WTC11 (cell line): ENCODE data around the gene STKLD1. TPM values are rescaled to one million over a fixed set of nuclear protein-coding genes. Genes with fewer than 3 reads are reported as not detected.

Experiments used
- ATAC-seq: fragments of 200-7000 bp; cut with Tn5 transposase; 2 replicates; pipeline ENCODE4 v1.10.0; 2021; ENCODE audit warnings: mild to moderate bottlenecking, moderate library complexity
- CTCF ChIA-PET: fragments of 300-600 bp; sonication (Branson Sonifier 250); formaldehyde crosslinking; loops from one replicate; lab custom pipeline; 2021; ENCODE audit warnings: antibody characterized with exemption; lab: Charles Lee
- POLR2A ChIA-PET: fragments of 350-600 bp; sonication (Branson Sonifier 250); formaldehyde crosslinking; loops from one replicate; lab custom pipeline; 2021; ENCODE audit warnings: antibody characterized with exemption; lab: Charles Lee
- DNase-seq: peaks from one replicate; pipeline ENCODE4 v3.0.0; 2021; ENCODE audit warnings: low spot score
- H3K27ac Mint-ChIP-seq: 2 replicates; pipeline ENCODE4 v1.8.0; 2021; ENCODE audit warnings: mixed read lengths
- H3K27me3 Mint-ChIP-seq: 2 replicates; pipeline ENCODE4 v1.8.0; 2021; ENCODE audit warnings: low read depth, mild to moderate bottlenecking, moderate library complexity, mixed read lengths
- H3K36me3 Mint-ChIP-seq: 2 replicates; pipeline ENCODE4 v1.8.0; 2021; ENCODE audit warnings: mixed read lengths
- H3K4me1 Mint-ChIP-seq: 2 replicates; pipeline ENCODE4 v1.8.0; 2022; ENCODE audit warnings: mixed read lengths
- H3K4me3 Mint-ChIP-seq: 2 replicates; pipeline ENCODE4 v1.8.0; 2021; ENCODE audit warnings: mild to moderate bottlenecking, moderate library complexity, mixed read lengths
- H3K9me3 Mint-ChIP-seq: 2 replicates; pipeline ENCODE4 v1.8.0; 2021; ENCODE audit warnings: mixed read lengths
- GRHL2 ChIP-seq: fragments of 250-450 bp; sonication (Bioruptor Pico); IDR thresholded peaks from 2 replicates; pipeline ENCODE4 v1.8.0; 2022; ENCODE audit warnings: mild to moderate bottlenecking, moderate library complexity; ENCODE audit not compliant: insufficient replicate concordance, severe bottlenecking
- OVOL2 ChIP-seq: fragments of 250-450 bp; sonication (Bioruptor Pico); IDR thresholded peaks from 2 replicates; pipeline ENCODE4 v1.9.0; 2021; ENCODE audit warnings: mild to moderate bottlenecking, borderline replicate concordance
- SOX15 ChIP-seq: fragments of 250-450 bp; sonication (Bioruptor Pico); IDR thresholded peaks from 2 replicates; pipeline ENCODE4 v1.9.0; 2021; ENCODE audit warnings: mild to moderate bottlenecking
- SP1 ChIP-seq: sonication (generic); formaldehyde crosslinking; conservative IDR thresholded peaks from 2 replicates; pipeline ENCODE4 v1.8.1; 2022; ENCODE audit warnings: missing genetic modification reagents
- ZNF671 ChIP-seq: fragments of 250-450 bp; sonication (Bioruptor Pico); IDR thresholded peaks from 2 replicates; pipeline ENCODE4 v1.8.0; 2021; ENCODE audit warnings: mild to moderate bottlenecking
- total RNA-seq: library from RNA; stranded (reverse); gene quantifications from 3 replicates; pipeline ENCODE4 v1.2.3, GENCODE V29; 2021
- TF ChIP-seq, protein P1 (sequence below): sonication (generic); formaldehyde crosslinking; IDR thresholded peaks from 2 replicates; pipeline ENCODE4 v1.8.0; 2022; ENCODE audit warnings: mild to moderate bottlenecking, missing genetic modification reagents
- TF ChIP-seq, protein P2 (sequence below): sonication (generic); formaldehyde crosslinking; IDR thresholded peaks from 2 replicates; pipeline ENCODE4 v1.8.1; 2023; ENCODE audit warnings: mild to moderate bottlenecking, moderate library complexity, missing genetic modification reagents
- TF ChIP-seq, protein P3 (sequence below): sonication (generic); formaldehyde crosslinking; IDR thresholded peaks from 2 replicates; pipeline ENCODE4 v1.8.0; 2023; ENCODE audit warnings: missing genetic modification reagents, mild to moderate bottlenecking, borderline replicate concordance
- TF ChIP-seq, protein P4 (sequence below): sonication (generic); formaldehyde crosslinking; IDR thresholded peaks from 2 replicates; pipeline ENCODE4 v1.8.0; 2022; ENCODE audit warnings: mild to moderate bottlenecking, missing genetic modification reagents
- TF ChIP-seq, protein P5 (sequence below): sonication (generic); formaldehyde crosslinking; IDR thresholded peaks from 2 replicates; pipeline ENCODE4 v1.8.0; 2023; ENCODE audit warnings: missing genetic modification reagents
- TF ChIP-seq, protein P6 (sequence below): fragments of 250-450 bp; sonication (Bioruptor Pico); IDR thresholded peaks from 2 replicates; pipeline ENCODE4 v1.8.0; 2021; ENCODE audit warnings: mild to moderate bottlenecking
- TF ChIP-seq, protein P7 (sequence below): sonication (generic); formaldehyde crosslinking; IDR thresholded peaks from 2 replicates; pipeline ENCODE4 v1.8.1; 2023; ENCODE audit warnings: mild to moderate bottlenecking, missing genetic modification reagents, moderate library complexity
- TF ChIP-seq, protein P8 (sequence below): fragments of 250-450 bp; sonication (Bioruptor Pico); IDR thresholded peaks from 2 replicates; pipeline ENCODE4 v1.9.0; 2021; ENCODE audit warnings: mild to moderate bottlenecking, borderline replicate concordance

Gene STKLD1
- total RNA-seq, 1 experiment from 2014 or later, result 0.98 TPM

DNA sequence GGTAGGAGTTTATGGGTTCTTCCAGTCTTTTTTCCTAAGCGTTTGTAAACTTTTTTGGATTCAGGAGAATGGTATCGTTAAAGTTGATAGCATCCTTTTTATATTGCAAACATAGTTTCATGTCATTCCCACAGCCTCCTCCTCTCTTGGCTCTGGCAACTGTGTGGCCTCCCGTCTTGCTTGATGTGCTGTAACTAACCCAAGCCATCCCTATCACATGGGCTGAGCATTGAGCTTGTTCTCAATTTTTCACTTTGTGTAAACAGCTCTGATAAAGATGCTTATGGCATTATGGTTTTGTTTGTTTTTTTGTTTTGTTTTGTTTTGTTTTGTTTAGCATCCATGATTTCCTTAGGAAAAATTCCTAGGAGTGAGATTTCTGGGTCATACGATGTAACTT is 4.6 kb downstream of the STKLD1 start (continued):
- TF ChIP-seq, protein P1, sequence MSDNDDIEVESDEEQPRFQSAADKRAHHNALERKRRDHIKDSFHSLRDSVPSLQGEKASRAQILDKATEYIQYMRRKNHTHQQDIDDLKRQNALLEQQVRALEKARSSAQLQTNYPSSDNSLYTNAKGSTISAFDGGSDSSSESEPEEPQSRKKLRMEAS (CRISPR knock-in tag), result no peak

DNA sequence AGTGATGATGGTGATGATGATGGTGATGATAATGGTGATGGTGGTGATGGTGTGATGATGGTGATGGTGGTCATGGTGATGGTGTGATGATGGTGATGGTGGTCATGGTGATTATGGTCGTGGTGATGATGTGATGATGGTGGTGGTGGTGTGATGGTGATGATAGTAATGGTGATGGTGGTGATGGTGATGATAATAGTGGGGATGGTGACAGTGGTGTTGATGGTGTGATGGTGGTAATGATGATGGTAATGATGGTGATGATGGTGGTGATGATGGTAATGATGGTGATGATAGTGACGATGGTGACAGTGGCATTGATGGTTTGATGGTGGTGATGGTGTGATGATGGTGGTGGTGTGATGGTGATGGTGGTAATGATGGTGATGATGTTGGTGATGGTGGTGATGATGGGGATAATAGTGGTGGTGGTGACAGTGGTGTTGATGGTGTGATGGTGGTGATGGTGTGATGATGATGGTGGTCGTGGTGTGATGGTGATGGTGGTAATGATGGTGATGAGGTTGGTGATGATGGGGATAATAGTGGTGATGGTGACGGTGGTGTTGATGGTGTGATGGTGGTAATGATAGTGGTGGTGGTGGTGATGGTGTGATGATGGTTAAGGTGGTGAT is 6.5 kb downstream of the STKLD1 start:
- peaks cover 19% of the 10 kb centered on the region for H3K27me3 Mint-ChIP-seq
- POLR2A ChIA-PET, result no interaction called here
- H3K36me3 Mint-ChIP-seq, result no peaks in the 10 kb centered on the region
- TF ChIP-seq, protein P2, sequence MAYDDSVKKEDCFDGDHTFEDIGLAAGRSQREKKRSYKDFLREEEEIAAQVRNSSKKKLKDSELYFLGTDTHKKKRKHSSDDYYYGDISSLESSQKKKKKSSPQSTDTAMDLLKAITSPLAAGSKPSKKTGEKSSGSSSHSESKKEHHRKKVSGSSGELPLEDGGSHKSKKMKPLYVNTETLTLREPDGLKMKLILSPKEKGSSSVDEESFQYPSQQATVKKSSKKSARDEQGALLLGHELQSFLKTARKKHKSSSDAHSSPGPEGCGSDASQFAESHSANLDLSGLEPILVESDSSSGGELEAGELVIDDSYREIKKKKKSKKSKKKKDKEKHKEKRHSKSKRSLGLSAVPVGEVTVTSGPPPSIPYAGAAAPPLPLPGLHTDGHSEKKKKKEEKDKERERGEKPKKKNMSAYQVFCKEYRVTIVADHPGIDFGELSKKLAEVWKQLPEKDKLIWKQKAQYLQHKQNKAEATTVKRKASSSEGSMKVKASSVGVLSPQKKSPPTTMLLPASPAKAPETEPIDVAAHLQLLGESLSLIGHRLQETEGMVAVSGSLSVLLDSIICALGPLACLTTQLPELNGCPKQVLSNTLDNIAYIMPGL (CRISPR knock-in tag), result no peak
- no peak for TF ChIP-seq GRHL2 (CRISPR knock-in tag)
- TF ChIP-seq OVOL2, result no peak
- TF ChIP-seq, protein P3, sequence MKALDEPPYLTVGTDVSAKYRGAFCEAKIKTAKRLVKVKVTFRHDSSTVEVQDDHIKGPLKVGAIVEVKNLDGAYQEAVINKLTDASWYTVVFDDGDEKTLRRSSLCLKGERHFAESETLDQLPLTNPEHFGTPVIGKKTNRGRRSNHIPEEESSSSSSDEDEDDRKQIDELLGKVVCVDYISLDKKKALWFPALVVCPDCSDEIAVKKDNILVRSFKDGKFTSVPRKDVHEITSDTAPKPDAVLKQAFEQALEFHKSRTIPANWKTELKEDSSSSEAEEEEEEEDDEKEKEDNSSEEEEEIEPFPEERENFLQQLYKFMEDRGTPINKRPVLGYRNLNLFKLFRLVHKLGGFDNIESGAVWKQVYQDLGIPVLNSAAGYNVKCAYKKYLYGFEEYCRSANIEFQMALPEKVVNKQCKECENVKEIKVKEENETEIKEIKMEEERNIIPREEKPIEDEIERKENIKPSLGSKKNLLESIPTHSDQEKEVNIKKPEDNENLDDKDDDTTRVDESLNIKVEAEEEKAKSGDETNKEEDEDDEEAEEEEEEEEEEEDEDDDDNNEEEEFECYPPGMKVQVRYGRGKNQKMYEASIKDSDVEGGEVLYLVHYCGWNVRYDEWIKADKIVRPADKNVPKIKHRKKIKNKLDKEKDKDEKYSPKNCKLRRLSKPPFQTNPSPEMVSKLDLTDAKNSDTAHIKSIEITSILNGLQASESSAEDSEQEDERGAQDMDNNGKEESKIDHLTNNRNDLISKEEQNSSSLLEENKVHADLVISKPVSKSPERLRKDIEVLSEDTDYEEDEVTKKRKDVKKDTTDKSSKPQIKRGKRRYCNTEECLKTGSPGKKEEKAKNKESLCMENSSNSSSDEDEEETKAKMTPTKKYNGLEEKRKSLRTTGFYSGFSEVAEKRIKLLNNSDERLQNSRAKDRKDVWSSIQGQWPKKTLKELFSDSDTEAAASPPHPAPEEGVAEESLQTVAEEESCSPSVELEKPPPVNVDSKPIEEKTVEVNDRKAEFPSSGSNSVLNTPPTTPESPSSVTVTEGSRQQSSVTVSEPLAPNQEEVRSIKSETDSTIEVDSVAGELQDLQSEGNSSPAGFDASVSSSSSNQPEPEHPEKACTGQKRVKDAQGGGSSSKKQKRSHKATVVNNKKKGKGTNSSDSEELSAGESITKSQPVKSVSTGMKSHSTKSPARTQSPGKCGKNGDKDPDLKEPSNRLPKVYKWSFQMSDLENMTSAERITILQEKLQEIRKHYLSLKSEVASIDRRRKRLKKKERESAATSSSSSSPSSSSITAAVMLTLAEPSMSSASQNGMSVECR (CRISPR knock-in tag), result no peak
- TF ChIP-seq, protein P4, sequence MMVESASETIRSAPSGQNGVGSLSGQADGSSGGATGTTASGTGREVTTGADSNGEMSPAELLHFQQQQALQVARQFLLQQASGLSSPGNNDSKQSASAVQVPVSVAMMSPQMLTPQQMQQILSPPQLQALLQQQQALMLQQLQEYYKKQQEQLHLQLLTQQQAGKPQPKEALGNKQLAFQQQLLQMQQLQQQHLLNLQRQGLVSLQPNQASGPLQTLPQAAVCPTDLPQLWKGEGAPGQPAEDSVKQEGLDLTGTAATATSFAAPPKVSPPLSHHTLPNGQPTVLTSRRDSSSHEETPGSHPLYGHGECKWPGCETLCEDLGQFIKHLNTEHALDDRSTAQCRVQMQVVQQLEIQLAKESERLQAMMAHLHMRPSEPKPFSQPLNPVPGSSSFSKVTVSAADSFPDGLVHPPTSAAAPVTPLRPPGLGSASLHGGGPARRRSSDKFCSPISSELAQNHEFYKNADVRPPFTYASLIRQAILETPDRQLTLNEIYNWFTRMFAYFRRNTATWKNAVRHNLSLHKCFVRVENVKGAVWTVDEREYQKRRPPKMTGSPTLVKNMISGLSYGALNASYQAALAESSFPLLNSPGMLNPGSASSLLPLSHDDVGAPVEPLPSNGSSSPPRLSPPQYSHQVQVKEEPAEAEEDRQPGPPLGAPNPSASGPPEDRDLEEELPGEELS (CRISPR knock-in tag), result no peak
- TF ChIP-seq, protein P1 (CRISPR knock-in tag), result no peak
- TF ChIP-seq, protein P5, sequence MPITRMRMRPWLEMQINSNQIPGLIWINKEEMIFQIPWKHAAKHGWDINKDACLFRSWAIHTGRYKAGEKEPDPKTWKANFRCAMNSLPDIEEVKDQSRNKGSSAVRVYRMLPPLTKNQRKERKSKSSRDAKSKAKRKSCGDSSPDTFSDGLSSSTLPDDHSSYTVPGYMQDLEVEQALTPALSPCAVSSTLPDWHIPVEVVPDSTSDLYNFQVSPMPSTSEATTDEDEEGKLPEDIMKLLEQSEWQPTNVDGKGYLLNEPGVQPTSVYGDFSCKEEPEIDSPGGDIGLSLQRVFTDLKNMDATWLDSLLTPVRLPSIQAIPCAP (CRISPR knock-in tag), result no peak
- TF ChIP-seq, protein P6, sequence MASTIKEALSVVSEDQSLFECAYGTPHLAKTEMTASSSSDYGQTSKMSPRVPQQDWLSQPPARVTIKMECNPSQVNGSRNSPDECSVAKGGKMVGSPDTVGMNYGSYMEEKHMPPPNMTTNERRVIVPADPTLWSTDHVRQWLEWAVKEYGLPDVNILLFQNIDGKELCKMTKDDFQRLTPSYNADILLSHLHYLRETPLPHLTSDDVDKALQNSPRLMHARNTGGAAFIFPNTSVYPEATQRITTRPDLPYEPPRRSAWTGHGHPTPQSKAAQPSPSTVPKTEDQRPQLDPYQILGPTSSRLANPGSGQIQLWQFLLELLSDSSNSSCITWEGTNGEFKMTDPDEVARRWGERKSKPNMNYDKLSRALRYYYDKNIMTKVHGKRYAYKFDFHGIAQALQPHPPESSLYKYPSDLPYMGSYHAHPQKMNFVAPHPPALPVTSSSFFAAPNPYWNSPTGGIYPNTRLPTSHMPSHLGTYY (CRISPR knock-in tag), result no peak
- no peak overlapping the region for H3K4me3 Mint-ChIP-seq
- no peak overlapping the region for H3K27ac Mint-ChIP-seq
- ATAC-seq (no peak), DNase-seq (no peak)
- peaks cover 4% of the 10 kb centered on the region for H3K9me3 Mint-ChIP-seq
- CTCF ChIA-PET, result no interaction called here
- H3K4me1 Mint-ChIP-seq, result peaks cover 4% of the 10 kb centered on the region; the same call in 1 of the 2 replicates

DNA sequence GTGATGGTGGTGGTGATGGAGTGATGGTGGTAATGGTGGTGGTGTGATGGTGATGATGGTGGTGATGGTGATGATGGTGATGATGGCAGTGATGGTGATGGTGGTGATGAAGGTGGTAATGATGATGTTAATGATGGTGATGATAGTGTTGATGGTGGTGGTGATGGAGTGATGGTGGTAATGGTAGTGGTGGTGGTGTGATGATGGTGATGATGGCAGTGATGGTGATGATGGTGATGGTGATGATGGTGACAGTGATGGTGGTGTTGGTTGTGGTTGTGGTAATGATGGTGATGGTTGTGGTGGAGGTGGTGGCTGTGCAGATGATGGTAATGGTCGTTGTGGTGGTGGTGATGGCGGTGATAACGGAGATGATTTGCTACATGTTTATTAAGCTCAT is 7.3 kb downstream of the STKLD1 start:
- H3K9me3 Mint-ChIP-seq, result peaks cover under 1% of the 10 kb centered on the region
- ATAC-seq (no peak), DNase-seq (no peak)
- H3K27me3 Mint-ChIP-seq, result peaks cover 11% of the 10 kb centered on the region
- H3K4me1 Mint-ChIP-seq, result peaks cover under 1% of the 10 kb centered on the region; the same call in 1 of the 2 replicates
- no peak overlapping the region for H3K4me3 Mint-ChIP-seq
- ChIA-PET POLR2A (no interaction called here), CTCF (no interaction called here)
- no peaks in the 10 kb centered on the region for H3K36me3 Mint-ChIP-seq
- TF ChIP-seq, protein P7, sequence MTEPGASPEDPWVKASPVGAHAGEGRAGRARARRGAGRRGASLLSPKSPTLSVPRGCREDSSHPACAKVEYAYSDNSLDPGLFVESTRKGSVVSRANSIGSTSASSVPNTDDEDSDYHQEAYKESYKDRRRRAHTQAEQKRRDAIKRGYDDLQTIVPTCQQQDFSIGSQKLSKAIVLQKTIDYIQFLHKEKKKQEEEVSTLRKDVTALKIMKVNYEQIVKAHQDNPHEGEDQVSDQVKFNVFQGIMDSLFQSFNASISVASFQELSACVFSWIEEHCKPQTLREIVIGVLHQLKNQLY (CRISPR knock-in tag), result no peak
- TF ChIP-seq SP1 (CRISPR knock-in tag) (no peak), SOX15 (CRISPR knock-in tag) (no peak), ZNF671 (CRISPR knock-in tag) (no peak)
- TF ChIP-seq, protein P8, sequence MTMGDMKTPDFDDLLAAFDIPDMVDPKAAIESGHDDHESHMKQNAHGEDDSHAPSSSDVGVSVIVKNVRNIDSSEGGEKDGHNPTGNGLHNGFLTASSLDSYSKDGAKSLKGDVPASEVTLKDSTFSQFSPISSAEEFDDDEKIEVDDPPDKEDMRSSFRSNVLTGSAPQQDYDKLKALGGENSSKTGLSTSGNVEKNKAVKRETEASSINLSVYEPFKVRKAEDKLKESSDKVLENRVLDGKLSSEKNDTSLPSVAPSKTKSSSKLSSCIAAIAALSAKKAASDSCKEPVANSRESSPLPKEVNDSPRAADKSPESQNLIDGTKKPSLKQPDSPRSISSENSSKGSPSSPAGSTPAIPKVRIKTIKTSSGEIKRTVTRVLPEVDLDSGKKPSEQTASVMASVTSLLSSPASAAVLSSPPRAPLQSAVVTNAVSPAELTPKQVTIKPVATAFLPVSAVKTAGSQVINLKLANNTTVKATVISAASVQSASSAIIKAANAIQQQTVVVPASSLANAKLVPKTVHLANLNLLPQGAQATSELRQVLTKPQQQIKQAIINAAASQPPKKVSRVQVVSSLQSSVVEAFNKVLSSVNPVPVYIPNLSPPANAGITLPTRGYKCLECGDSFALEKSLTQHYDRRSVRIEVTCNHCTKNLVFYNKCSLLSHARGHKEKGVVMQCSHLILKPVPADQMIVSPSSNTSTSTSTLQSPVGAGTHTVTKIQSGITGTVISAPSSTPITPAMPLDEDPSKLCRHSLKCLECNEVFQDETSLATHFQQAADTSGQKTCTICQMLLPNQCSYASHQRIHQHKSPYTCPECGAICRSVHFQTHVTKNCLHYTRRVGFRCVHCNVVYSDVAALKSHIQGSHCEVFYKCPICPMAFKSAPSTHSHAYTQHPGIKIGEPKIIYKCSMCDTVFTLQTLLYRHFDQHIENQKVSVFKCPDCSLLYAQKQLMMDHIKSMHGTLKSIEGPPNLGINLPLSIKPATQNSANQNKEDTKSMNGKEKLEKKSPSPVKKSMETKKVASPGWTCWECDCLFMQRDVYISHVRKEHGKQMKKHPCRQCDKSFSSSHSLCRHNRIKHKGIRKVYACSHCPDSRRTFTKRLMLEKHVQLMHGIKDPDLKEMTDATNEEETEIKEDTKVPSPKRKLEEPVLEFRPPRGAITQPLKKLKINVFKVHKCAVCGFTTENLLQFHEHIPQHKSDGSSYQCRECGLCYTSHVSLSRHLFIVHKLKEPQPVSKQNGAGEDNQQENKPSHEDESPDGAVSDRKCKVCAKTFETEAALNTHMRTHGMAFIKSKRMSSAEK (CRISPR knock-in tag), result no peak
- TF ChIP-seq, protein P6 (CRISPR knock-in tag), result no peak
- no peak overlapping the region for H3K27ac Mint-ChIP-seq
